HL-60 (cell line): Measurements from ENCODE around the gene TRIO.

Source experiments
- DNase-seq, 2 experiments: peaks; one replicate each; pipeline ENCODE4 v3.0.0-alpha.2; 2010 to 2020; ENCODE audit warnings: low read depth in 1 of 2, low spot score in 1 of 2
- H3K27ac ChIP-seq: fragments of 250-450 bp; sonication (Bioruptor Pico); replicated peaks from 2 replicates; pipeline ENCODE4 v1.5.1; 2020; ENCODE audit warnings: mild to moderate bottlenecking, moderate library complexity
- H3K27me3 ChIP-seq: fragments of 250-450 bp; sonication (Bioruptor Pico); 2 replicates; pipeline ENCODE4 v1.5.1; 2021; ENCODE audit warnings: mild to moderate bottlenecking, moderate library complexity; ENCODE audit not compliant: insufficient read depth, poor library complexity, severe bottlenecking
- H3K4me3 ChIP-seq: replicated peaks from 2 replicates; pipeline ENCODE4 v1.5.1; 2011; ENCODE audit warnings: mild to moderate bottlenecking, control low read depth, low read length; ENCODE audit not compliant: insufficient read depth
- GABPA ChIP-seq: IDR thresholded peaks from 2 replicates; pipeline ENCODE4 v1.6.1; 2012; ENCODE audit warnings: low read depth
- POLR2AphosphoS5 ChIP-seq: IDR thresholded peaks from 2 replicates; pipeline ENCODE4 v1.6.1; 2012; ENCODE audit warnings: low read depth
- REST ChIP-seq: IDR thresholded peaks from 2 replicates; pipeline ENCODE4 v1.6.1; 2012; ENCODE audit warnings: low read depth; ENCODE audit not compliant: insufficient replicate concordance
- SPI1 ChIP-seq: IDR thresholded peaks from 2 replicates; pipeline ENCODE4 v1.6.1; 2012; ENCODE audit warnings: low read depth, mild to moderate bottlenecking, borderline replicate concordance
- TF ChIP-seq, protein P1 (sequence below): IDR thresholded peaks from one replicate; pipeline ENCODE4 v1.5.1; 2011; ENCODE audit warnings: low read length, control low read depth, inconsistent platforms; ENCODE audit not compliant: insufficient read depth

The TRIO gene

GRCh38 chr5:14341571-14342230, 198.6 kb downstream of the TRIO start:
- H3K4me3 ChIP-seq: no peak overlapping the region
- TF ChIP-seq, protein P1, sequence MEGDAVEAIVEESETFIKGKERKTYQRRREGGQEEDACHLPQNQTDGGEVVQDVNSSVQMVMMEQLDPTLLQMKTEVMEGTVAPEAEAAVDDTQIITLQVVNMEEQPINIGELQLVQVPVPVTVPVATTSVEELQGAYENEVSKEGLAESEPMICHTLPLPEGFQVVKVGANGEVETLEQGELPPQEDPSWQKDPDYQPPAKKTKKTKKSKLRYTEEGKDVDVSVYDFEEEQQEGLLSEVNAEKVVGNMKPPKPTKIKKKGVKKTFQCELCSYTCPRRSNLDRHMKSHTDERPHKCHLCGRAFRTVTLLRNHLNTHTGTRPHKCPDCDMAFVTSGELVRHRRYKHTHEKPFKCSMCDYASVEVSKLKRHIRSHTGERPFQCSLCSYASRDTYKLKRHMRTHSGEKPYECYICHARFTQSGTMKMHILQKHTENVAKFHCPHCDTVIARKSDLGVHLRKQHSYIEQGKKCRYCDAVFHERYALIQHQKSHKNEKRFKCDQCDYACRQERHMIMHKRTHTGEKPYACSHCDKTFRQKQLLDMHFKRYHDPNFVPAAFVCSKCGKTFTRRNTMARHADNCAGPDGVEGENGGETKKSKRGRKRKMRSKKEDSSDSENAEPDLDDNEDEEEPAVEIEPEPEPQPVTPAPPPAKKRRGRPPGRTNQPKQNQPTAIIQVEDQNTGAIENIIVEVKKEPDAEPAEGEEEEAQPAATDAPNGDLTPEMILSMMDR: no peak
- TF ChIP-seq POLR2AphosphoS5 (no peak), GABPA (no peak), REST (no peak), SPI1 (no peak)
- H3K27ac ChIP-seq: no peak overlapping the region
- H3K27me3 ChIP-seq: no peaks in the 10 kb centered on the region
- no peak for DNase-seq

DNA sequence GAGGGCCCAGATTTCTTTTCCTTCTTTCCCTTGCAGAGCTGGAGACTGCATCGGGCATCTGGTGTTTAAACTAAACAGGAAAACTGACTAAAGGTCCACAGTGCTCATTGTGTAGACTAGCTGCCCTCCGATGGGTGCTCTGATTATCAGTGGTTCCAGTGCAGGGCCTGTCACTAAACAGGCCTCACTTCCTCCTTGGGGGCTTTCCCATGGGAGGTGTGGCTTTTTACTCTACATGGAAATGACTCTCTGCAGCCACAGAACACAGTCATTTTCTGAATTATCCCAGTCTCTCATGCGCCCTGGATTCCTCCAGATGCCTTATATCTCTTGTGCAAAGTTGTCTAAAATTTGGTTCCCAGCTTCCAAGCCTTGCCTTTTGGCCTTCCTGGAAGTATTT, 199.2 kb downstream of the TRIO start:
- Histone ChIP-seq H3K4me3 (no peak overlapping the region), H3K27ac (no peak overlapping the region), H3K27me3 (no peaks in the 10 kb centered on the region)
- TF ChIP-seq, protein P1: no peak
- TF ChIP-seq SPI1 (no peak), REST (no peak), POLR2AphosphoS5 (no peak), GABPA (no peak)
- no peak for DNase-seq

DNA sequence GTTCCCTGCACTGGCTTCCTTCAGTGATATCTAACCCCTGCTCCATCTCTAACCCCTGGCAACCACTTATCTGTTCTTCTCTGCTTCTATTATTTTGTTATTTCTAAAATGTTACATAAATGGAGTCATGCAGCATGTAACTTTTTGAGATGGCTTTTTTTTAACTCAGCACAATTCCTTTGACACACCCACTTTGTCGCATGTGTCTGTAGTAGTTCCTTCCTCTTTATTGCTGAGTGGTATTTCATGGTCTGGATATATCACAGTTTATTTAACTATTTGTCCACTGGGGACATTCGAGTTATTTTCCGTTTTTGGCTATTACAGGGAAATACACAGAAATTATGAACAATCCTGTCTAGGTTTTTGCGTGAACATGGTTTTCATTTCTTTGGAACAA, 200.2 kb downstream of the TRIO start:
- DNase-seq: no peak
- H3K27me3 ChIP-seq: no peaks in the 10 kb centered on the region
- TF ChIP-seq REST (no peak), GABPA (no peak), SPI1 (no peak), POLR2AphosphoS5 (no peak)
- TF ChIP-seq, protein P1: no peak
- H3K4me3 ChIP-seq: no peak overlapping the region
- H3K27ac ChIP-seq: no peak overlapping the region
